ENCODE measurements around the gene LRP5.

DNA sequence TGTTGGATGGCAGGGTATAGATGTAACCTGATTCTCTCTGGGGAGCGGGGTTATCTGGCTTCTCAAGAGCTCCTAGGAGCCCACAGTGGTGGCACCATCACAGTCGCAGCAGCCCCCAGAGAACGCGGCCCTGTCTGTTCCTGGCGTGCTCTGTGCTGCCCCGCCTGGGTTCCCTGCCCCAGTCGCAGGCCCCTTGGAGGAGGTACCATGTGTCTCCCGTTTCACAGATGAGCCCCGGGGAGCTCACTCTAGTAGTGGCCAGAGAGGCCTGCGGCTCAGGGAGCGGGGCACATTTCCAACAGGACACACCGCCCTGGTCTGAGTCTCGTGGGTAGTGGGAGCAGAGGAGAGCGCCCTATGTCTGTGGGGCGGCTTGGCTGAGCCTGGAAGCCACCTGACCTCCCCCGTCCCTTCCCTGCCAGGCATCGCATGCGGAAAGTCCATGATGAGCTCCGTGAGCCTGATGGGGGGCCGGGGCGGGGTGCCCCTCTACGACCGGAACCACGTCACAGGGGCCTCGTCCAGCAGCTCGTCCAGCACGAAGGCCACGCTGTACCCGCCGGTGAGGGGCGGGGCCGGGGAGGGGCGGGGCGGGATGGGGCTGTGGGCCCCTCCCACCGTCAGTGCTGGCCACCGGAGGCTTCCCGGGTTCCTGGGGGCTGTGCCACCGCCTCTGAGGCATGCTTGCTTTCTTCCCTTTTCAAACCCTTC is 127.1 kb downstream of the LRP5 start:
- TF ChIP-seq GATA2 (IDR thresholded peaks at IDR 0.05; ENCODE audit: low read depth, low read length) (no peak), GATA3 (IDR thresholded peaks at IDR 0.05; ENCODE audit: low read depth, low read length) (no peak)

Data from SH-SY5Y (cell line).